ENCODE data around the gene L3MBTL4. TPM values are rescaled to one million over a fixed set of nuclear protein-coding genes. Genes with fewer than 3 reads are reported as not detected.

The L3MBTL4 gene
- total RNA-seq, 3 donors from 2014 or later, result 7.8 to 23.0 (median 19.7) TPM

DNA sequence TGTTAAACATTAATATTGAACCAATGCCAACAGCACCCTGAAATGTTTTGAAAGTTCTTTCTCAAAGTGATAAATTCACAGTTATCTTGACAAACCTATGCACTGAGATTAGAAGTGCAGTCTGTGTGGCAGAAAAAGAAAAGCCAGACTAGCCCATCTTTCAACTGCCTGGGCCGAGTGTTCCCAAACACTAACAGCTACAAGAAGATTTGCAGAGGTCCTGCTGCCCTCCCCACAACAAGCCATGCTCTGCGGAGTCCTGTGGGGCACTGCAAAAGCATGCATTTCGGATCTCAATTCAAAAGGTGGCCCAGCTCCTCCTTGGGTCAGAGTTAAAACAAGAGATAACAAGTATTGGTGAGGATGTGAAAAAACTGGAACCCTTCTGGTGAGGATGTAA, 311.0 kb downstream of the L3MBTL4 start:
- TF ChIP-seq, protein P1, sequence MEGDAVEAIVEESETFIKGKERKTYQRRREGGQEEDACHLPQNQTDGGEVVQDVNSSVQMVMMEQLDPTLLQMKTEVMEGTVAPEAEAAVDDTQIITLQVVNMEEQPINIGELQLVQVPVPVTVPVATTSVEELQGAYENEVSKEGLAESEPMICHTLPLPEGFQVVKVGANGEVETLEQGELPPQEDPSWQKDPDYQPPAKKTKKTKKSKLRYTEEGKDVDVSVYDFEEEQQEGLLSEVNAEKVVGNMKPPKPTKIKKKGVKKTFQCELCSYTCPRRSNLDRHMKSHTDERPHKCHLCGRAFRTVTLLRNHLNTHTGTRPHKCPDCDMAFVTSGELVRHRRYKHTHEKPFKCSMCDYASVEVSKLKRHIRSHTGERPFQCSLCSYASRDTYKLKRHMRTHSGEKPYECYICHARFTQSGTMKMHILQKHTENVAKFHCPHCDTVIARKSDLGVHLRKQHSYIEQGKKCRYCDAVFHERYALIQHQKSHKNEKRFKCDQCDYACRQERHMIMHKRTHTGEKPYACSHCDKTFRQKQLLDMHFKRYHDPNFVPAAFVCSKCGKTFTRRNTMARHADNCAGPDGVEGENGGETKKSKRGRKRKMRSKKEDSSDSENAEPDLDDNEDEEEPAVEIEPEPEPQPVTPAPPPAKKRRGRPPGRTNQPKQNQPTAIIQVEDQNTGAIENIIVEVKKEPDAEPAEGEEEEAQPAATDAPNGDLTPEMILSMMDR (IDR thresholded peaks at IDR 0.05), result no peak
- TF ChIP-seq POLR2A (IDR thresholded peaks at IDR 0.05) (no peak), POLR2AphosphoS5 (IDR thresholded peaks at IDR 0.05) (no peak)
- Histone ChIP-seq H3K27ac (no peak overlapping the region), H3K27me3 (no peaks in the 10 kb centered on the region), H3K36me3 (peaks cover 3% of the 10 kb centered on the region), H3K9me3 (no peaks in the 10 kb centered on the region), H3K4me3 (no peak overlapping the region), H3K4me1 (no peaks in the 10 kb centered on the region)
- no peak for DNase-seq (ENCODE audit: low spot score in 2 of 2)
- intact Hi-C loops (cut with DNase I; ENCODE audit: low total_unique reads), result no loop called here

DNA sequence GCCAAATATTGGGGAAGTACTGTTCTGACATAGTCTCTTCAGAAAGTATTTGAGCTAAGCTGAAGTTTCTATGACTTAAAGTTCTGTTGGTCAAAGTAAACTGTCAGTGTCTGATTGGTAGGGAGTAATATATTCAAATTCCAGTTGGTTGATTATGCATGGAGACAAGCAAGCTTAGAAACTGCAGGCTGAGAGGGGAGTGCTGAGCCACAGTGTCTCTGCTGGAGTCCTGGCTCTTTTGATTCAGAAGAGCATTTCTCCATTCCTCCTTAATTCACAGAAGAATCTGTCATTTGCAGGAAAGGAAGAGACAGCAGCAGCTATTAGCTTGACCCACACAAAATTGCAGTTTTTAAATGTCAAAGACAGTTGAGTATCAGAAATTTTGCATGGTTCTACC, 318.0 kb downstream of the L3MBTL4 start:
- intact Hi-C loops (cut with DNase I; ENCODE audit: low total_unique reads), result no loop called here
- no peaks in the 10 kb centered on the region for H3K27me3 ChIP-seq

DNA sequence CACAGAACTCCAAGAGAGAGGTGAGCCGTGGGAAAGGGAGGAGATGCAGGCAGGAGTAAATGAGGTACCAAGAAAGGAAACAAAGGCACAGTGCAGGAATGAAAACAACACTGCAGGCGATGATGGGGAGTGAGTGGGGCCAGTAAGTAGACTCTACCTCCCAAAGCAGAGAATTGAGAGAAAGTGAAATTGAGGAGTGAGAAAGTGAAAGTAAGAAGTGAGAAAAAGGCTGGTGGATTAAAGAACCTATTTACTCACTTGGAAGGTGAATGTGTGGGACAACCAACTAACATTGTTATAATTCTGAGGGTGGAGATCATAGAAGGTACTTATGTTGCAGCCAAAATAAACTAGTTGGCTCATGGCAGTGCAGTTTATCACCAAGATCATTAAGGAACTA, 326.3 kb downstream of the L3MBTL4 start:
- no peaks in the 10 kb centered on the region for H3K36me3 ChIP-seq
- H3K4me1 ChIP-seq, result no peaks in the 10 kb centered on the region
- no peaks in the 10 kb centered on the region for H3K27me3 ChIP-seq
- DNase-seq (ENCODE audit: low spot score in 2 of 2), result no peak
- peaks cover 0 to 4% of the 10 kb centered on the region in 2 donors for H3K9me3 ChIP-seq
- no peak overlapping the region for H3K4me3 ChIP-seq
- no peak overlapping the region for H3K27ac ChIP-seq
- TF ChIP-seq POLR2AphosphoS5 (IDR thresholded peaks at IDR 0.05) (no peak), POLR2A (IDR thresholded peaks at IDR 0.05) (no peak)
- TF ChIP-seq, protein P1 (IDR thresholded peaks at IDR 0.05), result no peak
- intact Hi-C loops (cut with DNase I; ENCODE audit: low total_unique reads), result no loop called here

More for the DNA sequence above, 318.0 kb downstream of the L3MBTL4 start:
- no peak overlapping the region for H3K27ac ChIP-seq
- no peak overlapping the region for H3K4me3 ChIP-seq
- no peaks in the 10 kb centered on the region for H3K36me3 ChIP-seq
- TF ChIP-seq POLR2A (IDR thresholded peaks at IDR 0.05) (no peak), POLR2AphosphoS5 (IDR thresholded peaks at IDR 0.05) (no peak)
- TF ChIP-seq, protein P1 (IDR thresholded peaks at IDR 0.05), result no peak
- DNase-seq (ENCODE audit: low spot score in 2 of 2), result no peak
- H3K4me1 ChIP-seq, result no peaks in the 10 kb centered on the region
- no peaks in the 10 kb centered on the region for H3K9me3 ChIP-seq

DNA sequence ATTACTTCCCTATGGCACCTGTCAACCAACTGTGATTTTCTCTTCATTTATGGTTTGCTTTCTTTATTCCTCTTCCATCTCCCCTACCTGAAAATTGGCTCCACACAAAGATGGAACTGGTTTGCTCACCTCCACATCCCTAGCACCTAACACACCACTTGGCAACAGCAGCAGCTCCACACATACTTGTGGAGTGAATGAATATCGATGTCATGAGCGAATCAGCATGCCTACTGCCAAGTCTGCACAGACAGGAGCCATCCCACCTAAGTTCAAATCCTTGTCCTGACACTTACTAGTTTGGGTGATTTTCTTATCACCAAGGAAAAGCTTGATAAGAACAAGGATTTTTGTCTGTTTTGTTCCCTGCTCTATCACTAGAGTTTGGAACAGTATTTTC, 328.0 kb downstream of the L3MBTL4 start:
- TF ChIP-seq, protein P1 (IDR thresholded peaks at IDR 0.05), result no peak
- TF ChIP-seq POLR2AphosphoS5 (IDR thresholded peaks at IDR 0.05) (no peak), POLR2A (IDR thresholded peaks at IDR 0.05) (no peak)
- no peak overlapping the region for H3K27ac ChIP-seq
- no peaks in the 10 kb centered on the region for H3K36me3 ChIP-seq
- H3K9me3 ChIP-seq, result peaks cover 0 to 4% of the 10 kb centered on the region in 2 donors
- H3K4me3 ChIP-seq, result no peak overlapping the region
- no peaks in the 10 kb centered on the region for H3K4me1 ChIP-seq
- no peak for DNase-seq (ENCODE audit: low spot score in 2 of 2)
- no peaks in the 10 kb centered on the region for H3K27me3 ChIP-seq
- intact Hi-C loops (cut with DNase I; ENCODE audit: low total_unique reads), result no loop called here

DNA sequence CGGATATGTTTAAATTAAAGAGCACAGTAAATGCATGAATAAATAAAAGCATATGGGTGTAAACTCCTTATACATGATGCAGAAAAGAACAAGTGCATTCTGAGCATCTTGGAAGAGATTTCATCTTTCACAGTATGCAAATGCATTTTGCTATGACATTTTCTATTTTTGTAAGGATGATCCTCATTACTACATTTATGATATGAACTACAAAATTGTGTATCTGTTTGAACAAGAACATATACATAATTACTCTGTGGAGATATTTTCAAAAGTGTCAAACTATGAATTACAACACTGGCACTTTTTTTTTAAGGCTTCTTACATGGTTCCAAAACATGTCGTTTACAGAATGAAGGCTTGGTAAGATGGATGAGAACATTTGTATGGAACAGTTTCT, 335.3 kb downstream of the L3MBTL4 start:
- Histone ChIP-seq H3K36me3 (no peaks in the 10 kb centered on the region), H3K4me1 (no peaks in the 10 kb centered on the region), H3K27me3 (no peaks in the 10 kb centered on the region), H3K27ac (no peak overlapping the region), H3K9me3 (no peaks in the 10 kb centered on the region), H3K4me3 (no peak overlapping the region)
- no peak for DNase-seq (ENCODE audit: low spot score in 2 of 2)
- TF ChIP-seq POLR2AphosphoS5 (IDR thresholded peaks at IDR 0.05) (no peak), POLR2A (IDR thresholded peaks at IDR 0.05) (no peak)
- TF ChIP-seq, protein P1 (IDR thresholded peaks at IDR 0.05), result no peak
- intact Hi-C loops (cut with DNase I; ENCODE audit: low total_unique reads), result no loop called here
